UCSD-AML1 (cell line): ENCODE measurements around the gene EHD3.

Experiments used
- DNase-seq: peaks from one replicate; lab custom pipeline; 2025; ENCODE audit not compliant: unreplicated experiment; lab: John Stamatoyannopoulos, UW

EHD3 gene

DNA sequence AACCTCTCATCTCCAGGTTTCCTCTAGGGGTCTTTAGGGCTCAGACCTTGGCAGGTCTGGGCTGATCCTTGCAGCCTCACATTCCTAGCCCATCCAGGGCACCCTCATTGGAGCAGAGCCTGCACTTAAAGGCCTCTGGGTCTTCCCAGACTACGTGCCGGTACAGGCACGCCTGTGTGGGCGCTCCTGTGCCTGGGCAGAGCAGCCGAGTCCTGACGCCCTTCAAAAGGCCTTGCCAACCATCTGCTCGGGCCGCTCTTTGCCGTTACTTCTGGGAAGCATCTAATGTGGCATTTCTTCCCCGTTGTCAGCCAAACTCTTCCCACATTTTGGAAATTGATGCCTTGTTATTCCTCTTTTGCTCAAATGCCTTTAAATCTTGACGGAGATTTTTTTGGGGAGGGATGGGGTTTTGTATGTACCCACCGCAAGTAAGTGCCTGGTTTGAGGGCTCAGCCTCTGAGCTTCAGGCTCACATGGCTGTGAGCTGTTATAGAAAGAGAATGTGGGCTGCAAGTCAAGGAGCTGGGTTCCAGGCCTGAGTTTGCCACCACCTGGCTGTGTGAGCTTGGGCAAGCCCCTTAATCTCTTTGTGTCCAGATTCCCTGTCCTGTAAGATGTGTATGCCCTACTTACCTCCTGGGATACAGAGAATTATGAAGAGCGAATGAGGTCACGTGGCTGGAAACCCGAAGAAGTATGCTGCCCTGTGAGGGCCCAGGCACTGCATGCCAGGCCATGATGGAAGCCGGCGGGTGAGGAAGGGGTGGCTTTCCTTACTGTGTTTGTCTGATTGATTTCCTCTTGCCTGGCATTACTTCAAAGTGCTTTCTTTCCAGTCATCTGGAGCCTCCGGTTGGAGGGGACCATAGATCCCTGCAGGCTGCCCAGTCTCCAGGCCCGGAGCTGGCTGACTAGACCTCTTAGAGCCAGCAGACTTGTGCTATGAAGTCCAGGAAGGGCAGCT is 20.6 kb downstream of the EHD3 start:
- no peak for DNase-seq

- no peak for DNase-seq
Observed at GRCh38 chr2:31255911-31256571, 22.1 kb downstream of the EHD3 start.

GRCh38 chr2:31256611-31257382 is 22.8 kb downstream of the EHD3 start:
- no peak for DNase-seq

- no peak for DNase-seq
Observed at GRCh38 chr2:31258351-31258750, 24.4 kb downstream of the EHD3 start.

GRCh38 chr2:31259075-31259474 is 25.1 kb downstream of the EHD3 start:
- no peak for DNase-seq

DNA sequence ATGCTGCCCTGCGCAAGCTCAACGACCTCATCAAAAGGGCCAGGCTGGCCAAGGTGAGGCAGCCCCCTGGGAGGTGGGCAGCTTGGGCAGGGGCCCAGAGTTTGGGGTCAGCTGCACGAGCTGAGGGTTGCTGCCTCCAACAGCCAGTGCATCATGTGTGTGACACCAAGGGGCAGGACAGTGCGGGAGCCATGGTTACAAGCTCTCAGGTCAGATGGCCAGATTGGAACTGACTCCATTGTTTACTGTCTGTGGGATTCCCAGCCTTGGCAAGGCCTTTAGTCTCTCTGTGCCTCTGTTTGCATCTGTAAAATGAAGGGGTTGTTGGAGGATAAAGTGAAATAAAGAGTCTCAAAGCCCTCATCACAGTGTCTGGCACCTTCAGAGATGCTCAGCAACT is 26.9 kb downstream of the EHD3 start:
- no peak for DNase-seq

- no peak for DNase-seq
Observed at GRCh38 chr2:31263636-31264190, 29.8 kb downstream of the EHD3 start.

GRCh38 chr2:31265234-31265633 is 31.3 kb downstream of the EHD3 start:
- no peak for DNase-seq

- no peak for DNase-seq
Observed at GRCh38 chr2:31266804-31267203, 32.9 kb downstream of the EHD3 start.

GRCh38 chr2:31267437-31268120 is 33.6 kb downstream of the EHD3 start:
- no peak for DNase-seq

DNA sequence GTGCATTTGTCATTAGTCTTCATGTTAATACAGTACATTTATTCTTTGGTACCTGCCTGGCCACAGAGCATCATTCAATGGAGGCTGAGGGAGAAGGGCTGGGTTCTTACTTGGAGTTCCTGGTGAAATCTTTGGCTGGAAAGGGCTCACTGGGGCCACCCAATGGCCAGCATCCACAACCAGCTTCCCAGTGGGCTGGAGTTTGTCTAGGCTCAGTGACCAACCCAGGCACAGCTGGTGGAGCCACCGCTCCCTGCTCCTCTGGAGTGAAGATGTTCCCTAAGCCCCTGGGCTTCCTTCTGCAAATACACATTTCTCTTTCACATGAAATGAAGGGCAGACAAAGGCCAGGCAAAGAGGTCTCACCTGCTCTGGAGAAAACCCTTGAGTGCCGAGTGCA is 34.4 kb downstream of the EHD3 start:
- no peak for DNase-seq

GRCh38 chr2:31269087-31269486 is 35.1 kb downstream of the EHD3 start:
- DNase-seq = no peak

DNA sequence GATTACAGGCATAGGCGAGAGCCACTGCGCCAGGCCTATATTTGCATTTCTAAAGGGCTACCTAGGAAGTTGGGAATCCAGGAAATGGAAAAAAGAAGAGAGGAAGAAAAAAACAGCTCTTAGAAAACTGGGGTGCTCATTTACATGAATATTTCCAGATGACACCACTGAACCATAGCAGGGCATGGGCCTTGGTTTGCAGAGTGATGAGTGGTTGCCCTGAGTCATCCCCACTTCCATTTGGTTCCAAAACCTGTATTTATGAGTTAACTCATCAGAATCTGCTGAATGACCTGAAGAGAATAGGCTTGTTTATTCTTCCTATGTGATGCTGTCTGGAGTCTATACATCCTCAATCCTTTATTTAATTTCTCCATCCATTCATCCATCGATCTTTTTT is 36.2 kb downstream of the EHD3 start:
- DNase-seq = no peak

DNA sequence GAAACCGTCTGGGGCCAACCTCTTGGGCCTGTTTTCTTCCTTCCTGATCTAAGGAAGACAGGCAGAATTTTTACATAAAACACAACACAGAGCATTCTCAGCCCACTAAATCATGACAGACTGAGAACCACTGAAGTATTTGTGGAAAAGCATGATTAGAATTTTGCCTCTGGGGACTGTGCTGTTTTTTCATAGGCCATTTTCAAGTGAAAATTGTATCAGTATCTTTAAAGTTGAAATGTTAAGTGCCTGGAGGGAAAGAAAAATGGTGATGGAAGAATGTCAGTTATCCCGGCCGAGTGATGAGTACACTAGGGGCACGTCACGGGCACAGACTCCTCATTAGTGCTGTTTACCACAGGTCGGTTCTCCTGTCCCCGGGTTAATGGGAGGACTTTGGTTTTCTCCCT is 36.9 kb downstream of the EHD3 start:
- no peak for DNase-seq

- DNase-seq = no peak
Observed at GRCh38 chr2:31271851-31272267, 37.9 kb downstream of the EHD3 start.

DNA sequence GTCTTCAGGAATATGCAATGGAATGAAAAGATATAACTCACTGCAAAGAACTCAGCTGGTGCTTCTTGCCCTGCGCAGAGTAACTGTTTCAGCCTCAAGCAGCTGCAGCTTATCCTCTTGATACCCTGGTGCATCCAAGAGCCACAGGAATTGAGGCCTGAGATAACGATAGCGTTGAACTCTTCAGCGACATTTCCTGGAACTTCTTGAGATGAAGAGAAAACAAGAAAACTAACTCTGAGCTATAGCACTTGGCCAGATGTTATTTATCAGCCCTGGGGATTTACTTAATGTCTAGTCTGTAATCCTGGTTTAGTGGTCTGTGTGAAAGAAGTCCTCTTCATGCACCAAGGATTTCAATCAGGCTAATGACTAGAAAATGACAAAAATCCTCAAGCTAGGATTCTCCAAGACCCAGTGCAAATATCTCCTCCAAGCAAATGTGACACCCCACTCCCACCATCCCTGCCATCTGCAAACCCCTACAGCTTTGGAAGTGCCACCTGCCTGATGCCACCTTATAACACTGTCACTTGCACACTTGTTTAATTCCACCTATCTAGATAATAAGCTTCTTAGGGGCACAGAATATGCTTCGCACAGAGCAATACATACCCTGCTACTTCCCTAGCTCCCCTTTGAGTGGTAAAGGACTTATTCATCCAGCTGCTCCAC is 40.6 kb downstream of the EHD3 start:
- DNase-seq = no peak

DNA sequence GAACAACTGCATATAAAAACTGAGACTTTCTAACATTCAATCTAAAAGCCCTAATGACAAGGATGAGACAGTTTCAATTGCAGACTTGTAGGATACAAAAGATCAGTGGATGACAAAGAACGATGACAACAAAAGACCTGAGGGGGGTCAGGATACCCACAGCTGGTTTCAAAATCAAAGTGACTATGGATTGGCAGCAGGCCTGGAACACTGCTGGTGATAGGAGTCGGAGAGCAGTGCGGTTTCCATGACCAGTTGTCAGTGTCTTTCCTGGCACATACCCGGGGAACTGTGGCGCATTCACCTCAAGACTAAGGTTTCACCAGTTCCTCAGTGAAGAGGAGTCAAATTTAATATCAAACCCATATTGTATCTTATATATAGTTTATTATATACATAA is 42.0 kb downstream of the EHD3 start:
- no peak for DNase-seq

DNA sequence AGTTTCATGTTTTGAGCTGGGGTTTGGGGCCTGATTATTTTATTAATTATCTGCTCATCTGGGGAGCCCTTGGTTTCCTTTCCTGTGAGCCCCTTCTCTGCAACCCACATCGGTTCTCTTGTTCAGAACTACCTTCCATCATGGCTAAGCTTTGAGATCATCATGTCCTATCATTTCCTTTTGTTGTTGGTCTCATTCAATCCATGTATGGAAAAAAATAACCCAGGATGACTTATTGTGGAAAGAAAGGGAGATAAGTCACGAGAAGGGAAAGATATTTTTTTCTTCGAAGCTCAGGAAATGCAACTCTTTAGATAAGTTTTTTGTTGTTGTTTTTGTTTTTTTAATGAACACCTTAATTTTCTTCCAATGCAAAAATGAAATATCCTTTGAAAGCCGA is 43.7 kb downstream of the EHD3 start:
- DNase-seq = no peak

GRCh38 chr2:31282634-31283033 is 48.7 kb downstream of the EHD3 start:
- DNase-seq = no peak
